ENCODE measurements around the gene SLC16A5. TPM values are rescaled to one million over a fixed set of nuclear protein-coding genes. Genes with fewer than 3 reads are reported as not detected.
"Not testable (repeated sequence)": the region's sequence is repeated elsewhere in the genome, so short reads cannot be mapped to it uniquely, and the experiment has no call there.

Gene SLC16A5
- total RNA-seq, 1 donor from 2014 or later = 16.4 TPM

DNA sequence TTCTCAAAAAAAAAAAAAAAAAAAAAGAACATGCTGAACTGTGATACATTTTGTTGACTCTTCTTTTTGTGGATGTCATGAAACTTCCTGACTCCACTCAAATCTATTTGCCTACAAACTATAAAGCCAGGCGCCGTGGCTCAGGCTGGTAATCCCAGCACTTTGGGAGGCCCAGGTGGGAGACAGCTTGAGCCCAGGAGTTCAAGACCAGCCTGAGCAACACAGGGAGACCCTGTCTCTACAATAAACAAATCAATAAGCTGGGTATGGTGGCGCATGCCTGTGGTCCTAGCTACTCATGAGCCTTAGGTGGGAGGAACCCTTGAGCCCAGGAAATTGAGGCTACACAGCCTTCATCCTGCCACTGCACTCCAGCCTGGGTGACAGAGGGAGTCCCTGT lies 45.2 kb downstream of the SLC16A5 start:
- no peaks in the 10 kb centered on the region for H3K9me3 Mint-ChIP-seq
- H3K27ac Mint-ChIP-seq = no peak overlapping the region
- no peak for DNase-seq (ENCODE audit: extremely low spot score, unreplicated experiment)
- no peak overlapping the region for H3K4me3 Mint-ChIP-seq
- H3K36me3 Mint-ChIP-seq = peaks cover 16% of the 10 kb centered on the region
- H3K27me3 Mint-ChIP-seq = no peaks in the 10 kb centered on the region
- peaks cover 6% of the 10 kb centered on the region for H3K4me1 Mint-ChIP-seq (ENCODE audit: unreplicated experiment)
- TF ChIP-seq, protein P1, sequence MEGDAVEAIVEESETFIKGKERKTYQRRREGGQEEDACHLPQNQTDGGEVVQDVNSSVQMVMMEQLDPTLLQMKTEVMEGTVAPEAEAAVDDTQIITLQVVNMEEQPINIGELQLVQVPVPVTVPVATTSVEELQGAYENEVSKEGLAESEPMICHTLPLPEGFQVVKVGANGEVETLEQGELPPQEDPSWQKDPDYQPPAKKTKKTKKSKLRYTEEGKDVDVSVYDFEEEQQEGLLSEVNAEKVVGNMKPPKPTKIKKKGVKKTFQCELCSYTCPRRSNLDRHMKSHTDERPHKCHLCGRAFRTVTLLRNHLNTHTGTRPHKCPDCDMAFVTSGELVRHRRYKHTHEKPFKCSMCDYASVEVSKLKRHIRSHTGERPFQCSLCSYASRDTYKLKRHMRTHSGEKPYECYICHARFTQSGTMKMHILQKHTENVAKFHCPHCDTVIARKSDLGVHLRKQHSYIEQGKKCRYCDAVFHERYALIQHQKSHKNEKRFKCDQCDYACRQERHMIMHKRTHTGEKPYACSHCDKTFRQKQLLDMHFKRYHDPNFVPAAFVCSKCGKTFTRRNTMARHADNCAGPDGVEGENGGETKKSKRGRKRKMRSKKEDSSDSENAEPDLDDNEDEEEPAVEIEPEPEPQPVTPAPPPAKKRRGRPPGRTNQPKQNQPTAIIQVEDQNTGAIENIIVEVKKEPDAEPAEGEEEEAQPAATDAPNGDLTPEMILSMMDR (conservative IDR thresholded peaks at IDR 0.05) = no peak

DNA sequence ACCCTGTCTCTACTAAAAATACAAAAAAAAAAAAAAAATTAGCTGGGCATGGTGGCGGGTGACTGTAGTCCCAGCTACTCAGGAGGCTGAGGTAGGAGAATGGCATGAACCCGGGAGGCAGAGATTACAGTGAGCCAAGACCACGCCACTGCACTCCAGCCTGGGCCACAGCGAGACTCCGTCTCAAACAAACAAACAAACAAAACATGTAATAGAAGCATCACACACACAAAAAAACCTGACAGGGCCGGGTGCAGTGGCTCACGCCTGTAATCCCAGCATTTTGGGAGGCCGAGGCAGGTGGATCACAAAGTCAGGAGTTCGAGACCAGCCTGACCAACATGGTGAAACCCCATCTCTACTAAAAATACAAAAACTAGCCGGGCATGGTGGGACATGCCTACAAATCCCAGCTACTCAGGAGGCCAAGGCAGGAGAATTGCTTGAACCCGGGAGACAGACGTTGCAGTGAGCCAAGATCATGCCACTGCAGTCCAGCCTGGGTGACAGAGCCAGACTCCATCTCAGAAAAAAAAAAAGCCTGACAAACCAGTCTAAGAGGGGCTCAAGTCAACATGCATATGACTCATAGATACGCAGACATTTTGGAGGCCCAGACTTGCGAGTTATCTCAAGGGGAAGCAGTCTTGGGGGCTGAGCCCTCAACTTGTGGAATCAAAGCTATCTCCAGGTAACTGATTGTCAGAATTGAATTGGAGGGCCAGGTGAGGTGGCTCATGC lies 46.0 kb downstream of the SLC16A5 start:
- DNase-seq (ENCODE audit: extremely low spot score, unreplicated experiment); H3K9me3 Mint-ChIP-seq; H3K4me1 Mint-ChIP-seq (ENCODE audit: unreplicated experiment); H3K27me3 Mint-ChIP-seq; H3K4me3 Mint-ChIP-seq: not testable (repeated sequence)
- H3K36me3 Mint-ChIP-seq = peaks cover 18% of the 10 kb centered on the region
- H3K27ac Mint-ChIP-seq = peak overlapping the region; percentile 43

DNA sequence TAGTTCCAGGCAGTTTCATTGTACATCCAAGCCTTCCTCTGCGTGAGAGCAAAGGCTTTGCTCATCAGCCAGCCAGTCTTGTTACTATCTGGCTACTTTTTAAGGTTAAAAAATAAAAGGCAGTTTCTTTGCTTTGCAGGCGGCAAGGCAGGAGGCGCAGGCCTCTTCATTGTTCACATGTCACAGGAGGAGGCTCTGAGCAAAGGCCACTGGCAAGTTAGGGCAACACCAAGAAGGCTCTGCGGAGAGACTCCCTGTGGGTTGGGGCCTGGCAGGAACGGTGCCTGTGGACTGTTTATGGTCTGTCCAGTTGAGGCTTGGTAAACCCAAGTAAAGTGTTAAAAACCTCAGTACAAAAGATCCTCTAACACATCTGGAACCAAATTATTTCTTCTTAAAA lies 47.7 kb downstream of the SLC16A5 start:
- no peak for DNase-seq (ENCODE audit: extremely low spot score, unreplicated experiment)
- H3K9me3 Mint-ChIP-seq = no peaks in the 10 kb centered on the region
- peaks cover 3% of the 10 kb centered on the region for H3K4me1 Mint-ChIP-seq (ENCODE audit: unreplicated experiment)
- H3K27me3 Mint-ChIP-seq = no peaks in the 10 kb centered on the region
- H3K36me3 Mint-ChIP-seq = peaks cover 20% of the 10 kb centered on the region
- peak overlapping the region; percentile 58 for H3K27ac Mint-ChIP-seq
- H3K4me3 Mint-ChIP-seq = no peak overlapping the region
- TF ChIP-seq, protein P1 (conservative IDR thresholded peaks at IDR 0.05) = no peak

DNA sequence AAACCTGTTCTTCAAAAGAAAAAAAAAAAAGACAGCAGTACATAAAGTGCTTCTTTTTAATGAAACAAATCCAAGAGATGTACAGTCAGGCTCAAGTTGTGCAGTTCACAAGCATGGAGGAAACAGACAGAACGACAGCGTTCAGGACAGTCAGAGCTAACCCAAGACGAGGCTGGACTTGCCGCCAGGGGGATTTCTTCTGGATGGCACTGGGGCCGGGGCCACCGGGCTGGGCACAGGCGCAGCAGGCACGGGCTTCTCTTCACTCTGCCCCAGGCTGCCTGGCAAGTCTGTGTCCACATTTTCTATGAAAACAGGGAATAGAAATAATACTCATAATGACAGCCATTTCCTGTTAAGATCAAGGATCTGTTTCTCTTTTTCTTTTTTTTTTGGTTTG lies 48.2 kb downstream of the SLC16A5 start:
- no peak for DNase-seq (ENCODE audit: extremely low spot score, unreplicated experiment)
- peaks cover 18% of the 10 kb centered on the region for H3K36me3 Mint-ChIP-seq
- no peaks in the 10 kb centered on the region for H3K4me1 Mint-ChIP-seq (ENCODE audit: unreplicated experiment)
- peak overlapping the region; percentile 58 for H3K27ac Mint-ChIP-seq
- TF ChIP-seq, protein P1 (conservative IDR thresholded peaks at IDR 0.05) = no peak
- H3K9me3 Mint-ChIP-seq = no peaks in the 10 kb centered on the region
- no peak overlapping the region for H3K4me3 Mint-ChIP-seq
- H3K27me3 Mint-ChIP-seq = no peaks in the 10 kb centered on the region

DNA sequence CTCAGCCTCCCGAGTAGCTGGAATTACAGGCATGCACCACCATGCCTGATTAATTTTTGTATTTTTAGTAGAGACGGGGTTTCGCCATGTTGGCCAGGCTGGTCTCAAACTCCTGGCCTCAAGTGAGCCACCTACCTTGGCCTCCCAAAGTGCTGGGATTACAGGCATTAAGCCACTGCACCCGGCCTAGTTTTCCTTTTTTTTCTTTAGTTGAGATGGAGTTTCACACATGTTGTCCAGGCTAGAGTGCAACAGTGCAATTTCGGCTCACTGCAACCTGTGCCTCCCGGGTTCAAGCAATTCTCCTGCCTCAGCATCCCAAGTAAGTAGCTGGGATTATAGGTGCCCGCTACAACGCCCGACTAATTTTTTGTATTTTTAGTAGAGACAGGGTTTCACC lies 50.0 kb downstream of the SLC16A5 start:
- DNase-seq (ENCODE audit: extremely low spot score, unreplicated experiment); H3K27me3 Mint-ChIP-seq; H3K9me3 Mint-ChIP-seq; H3K4me1 Mint-ChIP-seq (ENCODE audit: unreplicated experiment); H3K27ac Mint-ChIP-seq; H3K4me3 Mint-ChIP-seq: not testable (repeated sequence)
- H3K36me3 Mint-ChIP-seq = peaks cover 18% of the 10 kb centered on the region

DNA sequence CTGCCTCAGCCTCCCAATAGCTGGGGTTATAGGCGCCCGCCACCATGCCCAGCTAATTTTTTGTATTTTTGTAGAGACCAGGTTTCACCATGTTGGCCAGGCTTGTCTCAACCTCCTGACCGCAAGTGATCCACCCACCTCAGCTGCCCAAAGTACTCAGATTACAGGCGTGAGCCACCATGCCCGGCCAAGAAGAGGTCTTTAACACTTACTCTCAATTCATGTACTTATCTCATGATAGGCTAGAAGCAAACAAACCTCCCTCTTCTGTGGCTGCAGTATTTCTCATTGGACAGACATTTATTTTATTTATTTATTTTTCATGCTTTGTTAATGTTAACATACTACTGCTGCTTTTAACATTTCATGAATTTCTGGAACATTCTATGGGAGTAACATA lies 50.8 kb downstream of the SLC16A5 start:
- Mint-ChIP-seq H3K4me3 (no peak overlapping the region), H3K36me3 (peaks cover 18% of the 10 kb centered on the region), H3K4me1 (ENCODE audit: unreplicated experiment) (no peaks in the 10 kb centered on the region), H3K27ac (peak overlapping the region; percentile 8), H3K9me3 (no peaks in the 10 kb centered on the region), H3K27me3 (no peaks in the 10 kb centered on the region)
- DNase-seq (ENCODE audit: extremely low spot score, unreplicated experiment) = no peak
- TF ChIP-seq, protein P1 (conservative IDR thresholded peaks at IDR 0.05) = no peak
